Fibroblast of peridontal ligament (primary cell): ENCODE measurements around the gene MAGI1.
"Not testable (repeated sequence)": the region's sequence is repeated elsewhere in the genome, so short reads cannot be mapped to it uniquely, and the experiment has no call there.

ENCODE experiments used
- DNase-seq: peaks from one replicate; pipeline ENCODE4 v3.0.0-alpha.2; 2010; ENCODE audit errors: extremely low read depth

The MAGI1 gene

DNA sequence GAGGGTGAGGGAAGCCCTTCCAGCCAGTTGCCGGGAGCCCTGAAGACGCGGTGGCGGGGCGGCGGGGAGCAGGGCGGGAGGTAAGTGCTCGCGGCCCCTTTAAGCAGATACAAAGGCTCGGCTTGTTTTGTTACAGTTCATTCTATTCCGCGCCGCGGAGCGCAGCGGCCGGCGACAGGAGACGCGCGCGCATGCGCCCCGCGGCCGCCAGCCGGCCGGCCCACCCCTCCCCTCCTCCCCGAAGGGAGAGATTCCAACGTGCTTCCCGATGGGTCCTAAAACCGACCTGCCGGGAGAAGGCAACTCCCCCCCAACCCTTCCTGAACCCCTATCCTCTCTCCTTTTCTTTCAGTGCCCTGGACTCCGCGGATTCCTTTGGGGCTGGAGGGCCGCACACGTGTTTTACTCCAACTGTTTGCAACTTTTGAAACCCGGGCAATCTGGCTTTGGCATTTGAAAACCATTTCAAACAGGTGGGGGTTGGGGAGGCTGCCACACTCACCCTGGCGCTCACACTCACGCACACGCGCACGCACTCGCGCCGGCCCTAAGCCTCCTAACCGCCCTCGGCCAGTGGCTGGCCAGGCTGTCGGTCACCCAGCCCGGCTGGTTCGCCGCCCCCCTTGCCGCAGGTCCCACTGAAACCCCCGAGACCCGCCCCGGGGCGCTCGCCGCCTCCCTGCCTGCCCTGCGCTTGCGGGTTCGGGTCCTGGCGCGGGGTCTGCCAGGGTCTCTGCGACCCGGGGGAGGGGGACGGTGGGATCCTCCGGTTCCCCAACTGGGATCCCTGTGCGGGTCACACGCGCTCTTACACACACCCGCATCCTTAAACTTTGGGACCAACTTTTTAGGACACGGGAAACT, at the start of gene MAGI1:
Gene MAGI1 (minus strand): TSS at position 193 of the 864 bp plus-strand sequence. CDS start 610 bp downstream, outside the sequence.
- peak; percentile 95 for DNase-seq

DNA sequence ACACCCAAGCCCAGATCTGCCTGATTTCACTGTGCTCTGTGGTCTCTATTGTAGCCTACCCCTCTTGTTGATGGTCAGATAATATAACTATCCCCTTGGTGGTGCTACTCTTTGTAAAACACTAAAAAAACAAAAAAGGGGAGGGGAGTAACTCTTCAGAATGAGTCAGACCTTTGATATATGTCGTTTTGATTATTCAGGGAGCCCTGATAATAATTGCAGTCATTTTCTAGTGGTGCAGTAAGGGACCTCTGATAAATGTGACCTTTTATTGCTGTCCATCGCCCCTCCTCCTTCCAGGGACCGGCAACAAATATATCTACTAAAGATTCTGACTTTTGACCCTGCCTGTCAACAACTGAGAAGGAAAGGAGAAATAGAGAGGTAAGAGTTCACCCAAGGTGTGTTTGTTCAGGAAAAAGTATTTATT, 45.1 kb upstream of the MAGI1 start:
- no peak for DNase-seq

DNA sequence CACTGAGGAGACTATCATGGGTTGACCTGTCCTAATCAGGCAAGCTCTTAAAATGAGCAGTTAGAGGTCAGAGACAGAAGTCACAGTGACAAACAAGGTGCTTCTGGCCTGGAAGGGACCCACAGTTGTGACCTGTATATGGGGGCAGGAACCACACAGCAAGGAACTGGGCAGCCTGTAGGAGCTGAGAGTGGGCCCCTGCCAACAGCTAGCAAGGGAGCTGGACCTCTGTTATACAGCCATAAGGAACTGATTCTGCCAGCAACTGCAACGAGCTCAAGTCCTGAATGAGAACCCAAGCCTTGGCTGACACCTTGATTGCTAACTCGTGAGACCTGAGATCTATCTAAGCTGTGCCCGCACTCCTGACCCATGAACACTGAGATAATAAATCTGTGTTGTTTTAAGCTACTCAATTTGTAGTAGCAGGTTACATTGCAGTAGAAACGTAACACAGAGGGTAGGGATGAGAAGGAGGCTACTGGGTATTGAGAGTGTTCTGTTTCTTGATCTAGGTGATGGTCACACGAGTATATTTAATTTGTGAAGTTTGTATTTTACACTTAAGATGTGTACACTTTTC, 44.5 kb upstream of the MAGI1 start:
- DNase-seq = no peak

DNA sequence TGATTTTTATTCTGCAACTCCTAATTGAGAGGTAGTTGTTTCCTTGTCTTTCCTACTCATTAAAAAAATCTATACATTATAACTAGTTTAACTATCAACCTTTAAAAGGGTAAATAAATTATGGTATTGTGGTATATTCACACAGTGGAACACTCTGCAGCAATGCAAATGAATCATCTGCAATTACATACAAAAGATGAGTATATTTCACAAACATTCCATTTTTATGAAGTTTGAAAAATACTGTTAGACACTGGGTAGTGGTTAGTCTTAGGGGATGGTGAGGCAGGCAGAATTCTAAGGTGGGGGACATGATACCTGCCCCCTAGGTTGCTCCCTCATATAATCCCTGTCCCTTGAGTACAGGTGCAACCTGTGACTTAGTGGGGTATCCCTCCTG, 44.0 kb upstream of the MAGI1 start:
- DNase-seq = no peak

DNA sequence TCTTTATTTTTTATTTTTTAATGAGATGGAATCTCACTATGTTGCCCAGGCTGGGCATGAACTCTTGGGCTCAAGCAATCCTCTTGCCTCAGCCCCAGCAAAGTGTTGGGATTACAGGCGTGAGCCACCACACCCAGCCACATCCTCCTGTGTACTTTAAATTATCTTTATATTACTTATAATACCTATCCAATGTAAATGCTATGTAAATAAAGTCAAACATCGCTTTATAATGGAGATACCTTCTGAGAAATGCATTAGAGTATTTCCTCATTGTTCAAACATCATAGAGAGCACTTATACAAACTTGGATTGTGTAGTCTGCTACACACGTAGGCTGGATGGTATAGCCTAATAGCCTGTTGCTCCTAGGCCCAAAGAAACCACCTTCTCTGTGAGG, 41.4 kb upstream of the MAGI1 start:
- no peak for DNase-seq

DNA sequence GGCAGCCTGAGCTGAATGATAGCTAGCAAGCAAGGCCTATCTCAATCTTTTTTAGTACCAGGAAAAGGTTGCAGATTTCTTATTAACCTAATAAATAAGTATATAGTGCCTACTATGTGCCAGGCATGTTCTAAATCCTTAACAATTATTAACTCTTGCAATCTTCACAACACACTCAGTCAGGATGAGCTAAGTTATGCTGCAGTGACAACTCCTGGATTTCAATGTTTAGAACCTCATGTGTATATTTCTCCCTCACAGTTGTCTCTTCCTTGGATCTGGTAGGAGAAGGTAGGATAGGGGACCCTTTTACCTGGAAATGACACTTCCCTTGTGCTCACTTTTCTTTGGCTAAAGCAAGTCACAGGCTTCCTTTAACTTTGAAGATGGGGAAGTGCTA, 39.3 kb upstream of the MAGI1 start:
- no peak for DNase-seq

DNA sequence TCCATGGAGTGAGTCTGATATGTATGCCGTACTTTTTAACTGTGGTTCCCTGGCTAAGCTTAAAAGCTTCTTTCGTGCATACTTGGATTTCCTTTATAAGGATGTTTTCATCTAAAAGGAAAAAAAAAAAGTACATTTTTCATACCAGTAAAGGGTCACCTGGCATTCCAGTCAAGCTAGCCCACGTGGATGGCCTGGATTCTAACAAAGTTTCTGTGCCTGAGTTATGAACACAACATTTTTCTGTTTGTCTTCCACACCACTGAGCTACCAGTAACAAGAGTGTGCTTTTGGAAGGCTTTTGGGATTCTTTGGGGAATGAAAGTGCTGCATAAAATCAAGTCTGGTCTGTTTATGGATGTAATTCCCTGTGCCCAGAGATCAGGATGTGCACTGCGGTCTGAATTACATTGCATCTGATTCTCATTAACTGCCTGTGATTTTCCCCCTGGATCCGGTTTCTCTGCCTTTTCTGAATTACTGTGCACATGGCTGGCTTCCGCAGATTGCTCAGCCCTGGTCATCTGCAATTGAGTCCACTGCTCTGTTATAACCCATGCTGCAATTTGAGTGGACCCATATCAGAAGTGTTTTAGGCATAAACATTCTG, 38.2 kb upstream of the MAGI1 start:
- peak; percentile 98 for DNase-seq

DNA sequence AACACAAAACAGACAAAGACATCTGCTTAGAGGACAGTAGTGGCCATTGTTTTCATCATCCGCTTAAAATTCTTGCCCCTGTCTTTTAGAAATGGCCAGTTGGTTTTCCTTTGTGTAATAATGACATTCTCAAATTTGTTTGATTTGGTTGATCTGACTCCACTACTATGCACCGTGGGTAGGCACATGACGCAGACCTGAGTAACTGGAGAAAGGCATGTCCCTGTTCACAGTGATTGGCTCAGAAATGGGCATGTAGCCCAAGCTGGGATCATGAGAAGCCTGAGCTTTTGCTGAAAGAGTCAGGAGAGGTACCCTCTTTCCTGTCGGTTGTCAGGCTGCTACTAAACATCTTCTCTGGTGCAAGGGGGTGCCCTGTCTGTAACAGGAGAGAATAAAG, 36.6 kb upstream of the MAGI1 start:
- DNase-seq = peak; percentile 93

DNA sequence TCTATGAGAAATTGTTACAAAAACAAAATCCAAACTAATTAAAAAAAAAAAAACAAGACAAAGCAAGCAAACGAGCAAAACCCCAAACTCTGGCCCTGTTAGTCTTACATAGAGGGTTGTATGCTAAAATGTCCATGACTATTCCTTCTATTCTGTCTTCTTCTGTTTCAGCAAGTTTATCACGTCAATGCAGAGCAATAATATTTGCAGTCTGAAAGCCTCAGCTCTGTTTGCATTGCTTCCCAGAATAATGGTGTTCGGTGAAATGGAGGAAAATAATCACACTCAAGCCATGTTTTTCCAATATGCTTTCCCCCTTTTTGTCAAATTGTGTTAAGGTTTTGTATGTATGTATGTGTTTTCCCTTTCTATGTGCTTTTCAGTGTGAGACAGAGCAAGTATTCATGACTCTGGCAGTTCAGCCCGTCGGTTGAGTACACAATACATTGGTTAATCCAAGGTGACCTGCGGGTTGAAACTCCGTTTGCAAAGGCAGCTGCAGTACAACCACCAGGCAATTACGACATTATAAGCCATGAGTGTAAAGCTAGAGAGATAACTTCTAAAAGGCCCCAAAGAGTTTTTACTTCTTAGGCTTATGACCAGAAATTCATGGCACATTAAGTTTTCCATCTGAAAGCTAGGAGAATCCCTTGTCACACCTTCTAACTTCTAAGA, 34.9 kb upstream of the MAGI1 start:
- DNase-seq = no peak

DNA sequence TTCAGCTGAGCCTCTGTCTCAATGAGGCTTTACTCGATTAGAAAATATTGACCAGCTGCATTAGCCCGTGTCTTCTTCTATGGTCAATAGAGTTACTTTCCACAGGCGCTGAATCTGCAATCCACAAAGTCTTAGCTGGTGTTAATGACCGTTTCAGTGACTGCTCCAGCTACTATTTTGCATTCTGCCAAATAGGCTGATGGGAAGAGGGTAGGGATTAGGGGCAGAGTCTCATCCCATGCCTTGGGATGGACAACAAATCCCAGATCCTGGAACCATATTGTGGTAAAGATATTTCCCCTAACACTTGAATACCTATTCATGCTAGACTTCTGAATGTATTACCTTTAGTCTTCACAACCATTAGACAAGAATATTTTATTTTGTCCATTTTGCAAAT, 29.5 kb upstream of the MAGI1 start:
- DNase-seq = no peak

DNA sequence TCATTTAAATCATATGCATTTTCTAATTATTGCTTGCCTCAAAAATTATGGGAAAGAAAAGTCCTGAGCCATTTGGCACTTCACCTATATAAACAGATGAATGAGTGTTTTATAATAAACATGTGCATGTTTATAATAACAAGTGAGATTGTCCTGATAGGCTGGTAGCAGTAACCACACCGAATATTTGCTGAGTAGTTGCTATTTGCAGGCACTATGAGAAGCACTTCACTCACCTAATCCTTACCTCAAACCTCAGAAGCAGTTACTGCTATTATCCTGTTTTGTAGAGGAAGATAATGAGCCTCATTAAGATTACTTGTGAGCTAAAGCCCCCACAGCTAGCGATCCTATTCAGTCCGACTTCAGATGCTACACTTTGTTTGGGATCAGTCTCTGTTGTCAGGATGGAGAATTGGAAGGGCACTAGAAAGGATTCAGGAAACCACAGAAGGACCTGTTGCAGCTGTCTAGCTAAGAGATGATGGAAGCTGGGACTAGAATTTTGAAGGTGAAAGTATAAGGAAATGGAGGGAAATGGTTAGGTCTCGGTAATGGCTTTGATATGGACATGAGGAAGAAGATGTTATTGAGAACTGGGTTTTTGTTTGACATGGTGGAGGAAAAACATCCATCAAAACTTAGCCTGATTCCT, 28.4 kb upstream of the MAGI1 start:
- no peak for DNase-seq

DNA sequence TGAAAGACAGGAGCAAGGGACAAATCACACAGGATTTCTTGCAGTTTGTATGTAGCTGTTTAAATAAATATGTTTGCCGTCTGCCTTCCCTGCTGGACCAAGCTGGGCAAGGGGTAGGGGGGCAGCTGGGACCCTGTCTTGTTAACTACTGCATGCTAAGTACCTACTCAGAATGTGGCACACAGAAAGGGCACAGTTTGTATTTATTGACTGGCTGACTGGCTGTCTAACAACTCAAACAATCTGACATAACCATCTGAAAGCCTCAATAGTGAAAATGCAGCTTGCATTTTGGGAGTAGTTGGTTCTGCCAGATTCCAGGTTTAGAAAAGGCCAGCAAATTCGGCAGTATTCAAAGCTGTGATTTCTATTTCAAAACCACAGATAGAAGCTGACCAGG, 16.6 kb upstream of the MAGI1 start:
- DNase-seq = no peak

DNA sequence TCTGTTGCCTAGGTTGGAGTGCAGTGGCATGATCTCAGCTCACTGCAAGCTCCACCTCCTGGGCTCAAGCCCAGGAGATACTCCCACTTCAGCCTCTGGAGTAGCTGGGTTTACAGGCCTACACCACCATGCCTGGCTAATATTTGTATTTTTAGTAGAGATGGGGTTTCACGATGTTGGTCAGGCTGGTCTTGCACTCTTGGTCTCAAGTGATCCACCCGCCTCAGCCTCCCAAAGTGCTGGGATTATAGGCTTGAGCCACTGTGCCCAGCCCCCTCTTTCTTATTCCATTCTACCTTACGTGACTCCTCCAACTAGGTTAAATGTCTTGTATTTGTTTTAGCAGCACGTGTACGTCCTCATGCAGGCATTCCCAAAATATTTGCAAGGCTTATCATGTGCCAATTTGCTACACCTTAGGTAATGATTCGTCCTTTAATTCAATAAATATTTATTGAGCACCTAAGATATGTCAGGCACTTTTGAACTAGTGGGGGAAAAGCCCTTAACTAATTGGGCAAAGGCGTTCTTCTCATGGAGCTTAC, 14.9 kb upstream of the MAGI1 start:
- no peak for DNase-seq

DNA sequence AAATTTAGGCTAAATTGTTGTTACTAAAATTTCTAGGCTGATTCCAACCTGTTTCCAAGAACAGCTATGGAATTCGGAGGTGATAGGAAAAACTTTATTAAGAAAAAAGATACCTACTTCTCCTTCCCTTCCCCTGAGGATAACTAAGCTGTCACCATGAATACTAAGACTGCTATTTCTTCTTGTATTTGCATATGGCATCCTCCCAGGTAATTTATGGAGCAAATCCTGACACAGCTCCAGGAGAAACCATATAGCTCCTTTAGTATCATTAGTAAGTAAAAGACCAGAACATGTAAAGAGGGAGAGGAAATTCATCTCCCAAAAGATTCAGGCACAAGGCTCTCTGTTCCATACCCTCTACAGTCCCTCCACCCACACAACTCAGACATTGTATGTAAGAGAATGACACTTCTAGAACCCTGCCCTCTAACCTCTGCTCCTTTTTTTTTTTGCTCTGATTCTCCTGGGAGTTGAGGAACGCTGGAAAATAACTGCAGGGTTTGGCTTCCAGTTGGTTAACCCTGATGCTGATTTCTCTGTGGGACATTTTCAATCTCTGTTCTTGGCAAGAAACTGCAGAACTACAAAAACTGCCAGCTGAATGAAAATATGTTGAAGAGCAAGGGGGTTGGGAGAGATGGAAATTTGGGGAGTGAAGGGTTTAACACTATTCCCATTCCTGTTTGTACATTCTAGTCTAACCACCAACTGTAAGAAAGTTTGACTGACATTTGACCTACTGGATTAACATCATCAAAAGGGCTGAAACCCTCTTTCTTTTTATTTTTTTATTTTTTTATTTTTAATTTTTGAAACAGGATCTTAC, 14.2 kb upstream of the MAGI1 start:
- DNase-seq = peak; percentile 83

DNA sequence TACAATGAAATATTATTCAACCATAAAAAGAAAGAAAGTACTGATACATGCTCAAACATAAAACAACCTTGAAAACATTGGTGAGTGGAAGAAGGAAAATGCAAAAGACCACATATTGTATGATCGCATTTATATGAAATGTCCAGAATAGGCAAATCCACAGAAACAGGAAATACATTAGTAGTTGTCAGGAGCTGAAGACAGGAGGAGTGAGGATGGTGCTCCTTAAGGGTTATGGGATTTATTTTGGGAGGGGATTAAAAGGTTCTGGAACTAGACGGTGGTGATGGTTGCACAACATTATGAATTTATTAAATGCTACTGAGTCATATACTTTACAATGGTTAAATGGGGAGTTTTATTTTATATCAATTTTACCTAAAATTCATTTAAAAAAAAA, 12.1 kb upstream of the MAGI1 start:
- DNase-seq = no peak

DNA sequence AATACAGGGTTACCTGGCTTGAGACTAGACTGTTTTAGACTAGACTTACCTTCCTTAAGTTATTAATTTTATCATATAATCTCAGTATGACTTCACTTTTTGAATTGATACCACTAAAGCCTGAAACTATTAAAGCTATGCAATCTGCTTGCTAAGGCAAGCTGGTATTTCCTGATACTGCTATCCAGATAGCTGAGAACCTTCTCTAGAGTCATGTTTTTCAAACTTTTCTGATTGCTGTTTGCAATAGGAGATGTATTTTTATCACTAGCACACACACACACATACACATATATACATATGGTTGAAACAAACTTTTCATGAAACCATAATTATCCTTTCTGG, 9.3 kb upstream of the MAGI1 start:
- no peak for DNase-seq

DNA sequence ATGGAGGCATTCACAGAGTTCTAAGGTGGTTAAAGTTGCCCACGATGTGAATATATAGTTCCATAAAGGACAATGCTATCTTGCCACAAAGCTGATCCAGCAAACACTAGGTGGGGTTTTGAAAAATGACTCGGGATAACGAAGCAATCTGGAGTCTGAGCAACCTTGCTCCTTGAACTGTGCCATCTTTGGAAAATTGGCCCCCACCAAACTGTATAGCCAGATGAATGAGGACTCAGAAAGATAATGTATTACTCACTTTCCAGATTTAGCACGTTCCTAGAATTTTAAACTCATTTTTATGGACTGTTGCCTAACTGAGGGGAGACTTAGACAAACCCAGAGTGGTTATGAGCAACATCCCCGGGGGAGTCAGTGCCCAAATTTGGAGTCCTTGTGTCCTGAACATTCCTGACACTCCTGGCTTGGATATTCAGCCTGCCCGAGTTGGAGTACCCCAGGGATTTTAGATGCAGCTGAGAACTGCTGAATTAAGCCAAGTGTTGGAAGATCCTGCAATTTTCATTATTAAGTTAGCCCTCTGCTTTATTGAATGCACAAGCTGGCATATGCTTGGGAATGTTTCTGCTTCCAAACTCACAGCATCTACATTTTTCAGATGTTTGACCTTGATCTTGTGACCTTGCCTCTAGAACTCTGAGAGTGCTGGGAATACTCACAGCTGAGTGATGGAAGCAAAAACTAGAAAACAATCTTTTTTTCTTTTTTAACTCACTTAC, 8.8 kb upstream of the MAGI1 start:
- peak; percentile 97 for DNase-seq

DNA sequence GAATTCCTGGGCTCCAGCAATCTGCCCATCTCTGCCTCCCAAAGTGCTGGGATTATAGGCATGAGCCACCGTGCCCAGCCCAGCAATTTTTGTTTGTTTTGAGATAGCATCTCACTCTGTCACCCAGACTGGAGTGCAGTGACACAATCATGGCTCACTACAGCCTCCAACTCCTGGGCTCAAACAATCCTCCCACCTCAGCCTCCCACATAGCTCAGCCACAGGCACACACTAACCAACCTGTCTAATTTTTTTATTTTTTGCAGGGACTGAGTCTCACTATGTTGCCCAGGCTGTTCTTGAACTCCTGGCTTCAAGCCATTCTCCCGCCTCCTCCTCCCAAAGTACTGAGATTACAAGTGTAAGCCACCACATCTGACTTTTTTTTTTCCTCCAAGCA, 7.6 kb upstream of the MAGI1 start:
- DNase-seq = not testable (repeated sequence)

DNA sequence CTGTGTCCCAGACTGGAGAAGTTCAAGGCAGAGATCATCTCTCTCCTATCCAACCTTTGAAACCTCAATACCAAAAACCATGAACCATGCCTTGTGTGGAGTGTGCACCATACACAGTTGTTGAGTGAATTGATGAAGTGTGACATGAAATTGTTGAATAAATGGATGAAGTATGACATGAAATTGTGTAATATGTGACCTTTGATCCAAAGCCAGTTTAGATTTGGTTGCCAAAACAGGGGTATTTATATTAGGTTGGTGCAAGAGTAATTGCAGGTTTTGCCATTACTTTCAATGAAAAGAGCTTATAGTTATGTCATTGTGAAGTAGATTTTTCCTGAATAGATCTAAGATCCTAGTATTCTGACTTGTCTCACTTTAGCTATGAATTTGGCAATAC, 3.1 kb upstream of the MAGI1 start:
- no peak for DNase-seq

DNA sequence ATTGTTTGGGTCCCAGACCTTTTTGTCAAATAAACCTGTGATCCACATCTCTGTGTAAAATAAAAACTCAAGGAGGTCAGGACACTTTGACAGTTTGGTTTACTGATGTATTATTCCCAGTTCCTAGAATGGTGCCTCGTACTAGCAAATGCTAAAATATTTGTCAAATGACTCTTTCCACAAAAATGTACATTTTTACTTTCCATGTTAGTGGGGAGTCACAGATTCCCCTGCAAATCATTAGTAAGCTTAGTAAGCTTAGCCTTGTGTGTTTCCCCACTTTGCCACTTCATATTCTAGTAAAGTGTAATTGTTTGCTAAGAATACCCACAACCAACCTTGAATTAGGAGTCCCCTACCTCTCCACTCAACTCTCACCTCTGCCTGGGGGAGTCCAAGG, 2.4 kb upstream of the MAGI1 start:
- DNase-seq = peak; percentile 76
